PFSK-1 (cell line): ENCODE measurements around the gene ADD2.

ENCODE experiments used
- FOXP2 ChIP-seq: optimal IDR thresholded peaks from 2 replicates; pipeline ENCODE3; 2011; ENCODE audit warnings: borderline replicate concordance, control low read depth, inconsistent platforms; ENCODE audit not compliant: insufficient read depth; ENCODE audit errors: extremely low read length, extremely low read depth
- POLR2AphosphoS5 ChIP-seq: IDR thresholded peaks from 2 replicates; pipeline ENCODE4 v1.6.1; 2012; ENCODE audit warnings: low read depth, mild to moderate bottlenecking, control low read depth, low read length, moderate library complexity
- REST ChIP-seq, 2 experiments: IDR thresholded peaks; 2 replicates each; pipeline versions ENCODE4 v1.6.1 to v1.8.0; 2011 to 2012; ENCODE audit warnings: low read depth in 2 of 2, low read length in 2 of 2, control low read depth in 1 of 2, inconsistent platforms in 1 of 2, mild to moderate bottlenecking in 1 of 2, moderate library complexity in 1 of 2; ENCODE audit not compliant: insufficient read depth in 1 of 2
- SIN3A ChIP-seq: IDR thresholded peaks from 2 replicates; pipeline ENCODE4 v1.6.1; 2012; ENCODE audit warnings: mild to moderate bottlenecking, low read length, moderate library complexity, borderline replicate concordance; ENCODE audit not compliant: insufficient read depth
- TAF1 ChIP-seq: IDR thresholded peaks from 2 replicates; pipeline ENCODE4 v1.6.1; 2012; ENCODE audit warnings: low read length, control low read depth, borderline replicate concordance; ENCODE audit not compliant: insufficient read depth

The ADD2 gene

GRCh38 chr2:70766357-70767078 lies 1.5 kb downstream of the ADD2 start:
- no peak for TF ChIP-seq TAF1
- no peak for TF ChIP-seq SIN3A
- no peak for TF ChIP-seq REST (IDR thresholded peaks at IDR 0.05; ENCODE audit: insufficient read depth in 1 of 2, low read depth in 2 of 2, low read length in 2 of 2)
- TF ChIP-seq POLR2AphosphoS5 = no peak
- no peak for TF ChIP-seq FOXP2

GRCh38 chr2:70765507-70765906 lies 2.5 kb downstream of the ADD2 start:
- TF ChIP-seq FOXP2 (no peak), SIN3A (no peak), REST (IDR thresholded peaks at IDR 0.05; ENCODE audit: insufficient read depth in 1 of 2, low read depth in 2 of 2, low read length in 2 of 2) (no peak), POLR2AphosphoS5 (no peak), TAF1 (no peak)

- TF ChIP-seq POLR2AphosphoS5 = no peak
- no peak for TF ChIP-seq TAF1
- TF ChIP-seq SIN3A = no peak
- no peak for TF ChIP-seq FOXP2
- no peak for TF ChIP-seq REST (IDR thresholded peaks at IDR 0.05; ENCODE audit: insufficient read depth in 1 of 2, low read depth in 2 of 2, low read length in 2 of 2)
Observed at GRCh38 chr2:70759446-70759845, 8.6 kb downstream of the ADD2 start.

- TF ChIP-seq SIN3A = no peak
Observed at GRCh38 chr2:70757966-70758365, 10.0 kb downstream of the ADD2 start.

GRCh38 chr2:70757360-70757759 lies 10.6 kb downstream of the ADD2 start:
- TF ChIP-seq SIN3A = no peak
- no peak for TF ChIP-seq POLR2AphosphoS5
- no peak for TF ChIP-seq TAF1
- no peak for TF ChIP-seq FOXP2
- no peak for TF ChIP-seq REST (IDR thresholded peaks at IDR 0.05; ENCODE audit: insufficient read depth in 1 of 2, low read depth in 2 of 2, low read length in 2 of 2)
